Measurements from ENCODE around the gene RGS6. TPM values are rescaled to one million over a fixed set of nuclear protein-coding genes. Genes with fewer than 3 reads are reported as not detected.

The RGS6 gene
- total RNA-seq, 1 donor from 2014 or later = 0.34 TPM

DNA sequence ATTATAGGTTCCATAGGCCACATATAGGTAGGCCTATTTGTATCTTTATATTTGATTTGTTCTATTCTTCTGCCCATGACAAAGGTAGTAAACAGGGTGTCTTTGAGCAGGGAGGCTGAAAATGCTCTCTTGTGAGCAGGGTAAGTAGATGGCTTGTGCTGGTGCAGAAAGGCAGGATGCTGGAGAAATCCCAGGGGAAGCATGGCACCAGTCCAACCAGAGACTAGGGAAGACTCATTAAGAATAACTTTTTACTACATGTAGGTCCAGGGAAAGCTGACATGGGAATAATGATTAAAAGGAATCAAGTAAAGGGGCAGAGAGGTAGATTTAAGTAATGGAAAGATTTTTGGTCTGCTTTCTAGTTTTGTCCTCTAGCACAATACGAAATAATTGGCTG is 245.0 kb downstream of the RGS6 start:
- H3K27ac Mint-ChIP-seq (ENCODE audit: unreplicated experiment) = no peak overlapping the region
- H3K4me1 Mint-ChIP-seq (ENCODE audit: low read depth, unreplicated experiment) = no peaks in the 10 kb centered on the region
- Histone ChIP-seq H3K79me2 (ENCODE audit: insufficient read depth, low read length) (no peaks in the 10 kb centered on the region), H3K9ac (ENCODE audit: low read length) (no peak overlapping the region), H3K27me3 (ENCODE audit: insufficient read depth, low read length) (no peaks in the 10 kb centered on the region), H3K36me3 (ENCODE audit: insufficient read depth, low read length) (no peaks in the 10 kb centered on the region), H3K27ac (ENCODE audit: low read depth, low read length) (no peak overlapping the region), H4K20me1 (ENCODE audit: insufficient read depth, low read length) (no peaks in the 10 kb centered on the region), H3K4me2 (ENCODE audit: low read length) (no peak overlapping the region), H3K9me3 (ENCODE audit: insufficient read depth, low read depth, low read length) (peaks cover 2% of the 10 kb centered on the region), H2AFZ (ENCODE audit: low read depth, low read length) (no peak overlapping the region), H3K4me1 (ENCODE audit: insufficient read depth, low read length) (no peaks in the 10 kb centered on the region), H3K4me3 (ENCODE audit: insufficient read depth, low read depth, low read length) (no peak overlapping the region)
- no peak for DNase-seq (ENCODE audit: low read depth)
- no peaks in the 10 kb centered on the region for H3K36me3 Mint-ChIP-seq (ENCODE audit: low read depth, unreplicated experiment)
- H3K27me3 Mint-ChIP-seq (ENCODE audit: low read depth, unreplicated experiment) = peaks cover 4% of the 10 kb centered on the region
- TF ChIP-seq EZH2 (IDR thresholded peaks at IDR 0.05; ENCODE audit: insufficient read depth, low read length) = no peak
- TF ChIP-seq, protein P1, sequence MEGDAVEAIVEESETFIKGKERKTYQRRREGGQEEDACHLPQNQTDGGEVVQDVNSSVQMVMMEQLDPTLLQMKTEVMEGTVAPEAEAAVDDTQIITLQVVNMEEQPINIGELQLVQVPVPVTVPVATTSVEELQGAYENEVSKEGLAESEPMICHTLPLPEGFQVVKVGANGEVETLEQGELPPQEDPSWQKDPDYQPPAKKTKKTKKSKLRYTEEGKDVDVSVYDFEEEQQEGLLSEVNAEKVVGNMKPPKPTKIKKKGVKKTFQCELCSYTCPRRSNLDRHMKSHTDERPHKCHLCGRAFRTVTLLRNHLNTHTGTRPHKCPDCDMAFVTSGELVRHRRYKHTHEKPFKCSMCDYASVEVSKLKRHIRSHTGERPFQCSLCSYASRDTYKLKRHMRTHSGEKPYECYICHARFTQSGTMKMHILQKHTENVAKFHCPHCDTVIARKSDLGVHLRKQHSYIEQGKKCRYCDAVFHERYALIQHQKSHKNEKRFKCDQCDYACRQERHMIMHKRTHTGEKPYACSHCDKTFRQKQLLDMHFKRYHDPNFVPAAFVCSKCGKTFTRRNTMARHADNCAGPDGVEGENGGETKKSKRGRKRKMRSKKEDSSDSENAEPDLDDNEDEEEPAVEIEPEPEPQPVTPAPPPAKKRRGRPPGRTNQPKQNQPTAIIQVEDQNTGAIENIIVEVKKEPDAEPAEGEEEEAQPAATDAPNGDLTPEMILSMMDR (IDR thresholded peaks at IDR 0.05; ENCODE audit: insufficient read depth, low read depth, low read length) = no peak
- no peak overlapping the region for H3K4me3 Mint-ChIP-seq (ENCODE audit: unreplicated experiment)
- FAIRE-seq = no peak
- H3K9me3 Mint-ChIP-seq (ENCODE audit: unreplicated experiment) = peaks cover 6% of the 10 kb centered on the region

DNA sequence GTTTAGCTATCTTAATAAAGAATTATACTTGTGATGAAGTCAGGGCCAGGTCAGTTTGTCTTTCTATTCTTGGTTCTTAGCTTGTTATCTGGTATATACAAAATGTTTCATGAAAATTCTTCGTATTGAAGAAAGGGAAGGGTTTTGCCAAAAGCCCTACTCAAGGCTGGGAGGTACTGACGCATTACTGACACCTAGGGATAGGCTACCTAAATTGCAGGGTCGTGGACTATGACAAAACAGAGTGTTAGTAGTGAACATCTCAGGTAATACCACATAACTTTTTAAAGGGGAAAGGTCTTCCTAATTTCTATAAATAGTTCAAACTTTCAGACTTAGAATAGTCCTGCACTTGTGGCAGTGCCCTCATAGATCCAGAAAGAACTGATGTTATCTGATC is 246.3 kb downstream of the RGS6 start:
- H3K4me1 ChIP-seq (ENCODE audit: insufficient read depth, low read length) = no peaks in the 10 kb centered on the region
- no peaks in the 10 kb centered on the region for H3K79me2 ChIP-seq (ENCODE audit: insufficient read depth, low read length)
- no peak overlapping the region for H3K4me3 Mint-ChIP-seq (ENCODE audit: unreplicated experiment)
- TF ChIP-seq EZH2 (IDR thresholded peaks at IDR 0.05; ENCODE audit: insufficient read depth, low read length) = no peak
- TF ChIP-seq, protein P1 (IDR thresholded peaks at IDR 0.05; ENCODE audit: insufficient read depth, low read depth, low read length) = no peak
- no peak overlapping the region for H2AFZ ChIP-seq (ENCODE audit: low read depth, low read length)
- DNase-seq (ENCODE audit: low read depth) (no peak), FAIRE-seq (no peak)
- H3K27me3 Mint-ChIP-seq (ENCODE audit: low read depth, unreplicated experiment) = peaks cover 4% of the 10 kb centered on the region
- no peaks in the 10 kb centered on the region for H4K20me1 ChIP-seq (ENCODE audit: insufficient read depth, low read length)
- no peak overlapping the region for H3K4me3 ChIP-seq (ENCODE audit: insufficient read depth, low read depth, low read length)
- peaks cover 2% of the 10 kb centered on the region for H3K9me3 ChIP-seq (ENCODE audit: insufficient read depth, low read depth, low read length)
- H3K27me3 ChIP-seq (ENCODE audit: insufficient read depth, low read length) = no peaks in the 10 kb centered on the region
- no peaks in the 10 kb centered on the region for H3K36me3 Mint-ChIP-seq (ENCODE audit: low read depth, unreplicated experiment)
- no peak overlapping the region for H3K4me2 ChIP-seq (ENCODE audit: low read length)
- H3K27ac ChIP-seq (ENCODE audit: low read depth, low read length) = no peak overlapping the region
- H3K9me3 Mint-ChIP-seq (ENCODE audit: unreplicated experiment) = peaks cover 6% of the 10 kb centered on the region
- no peak overlapping the region for H3K9ac ChIP-seq (ENCODE audit: low read length)
- no peak overlapping the region for H3K27ac Mint-ChIP-seq (ENCODE audit: unreplicated experiment)
- H3K36me3 ChIP-seq (ENCODE audit: insufficient read depth, low read length) = no peaks in the 10 kb centered on the region
- H3K4me1 Mint-ChIP-seq (ENCODE audit: low read depth, unreplicated experiment) = no peaks in the 10 kb centered on the region

DNA sequence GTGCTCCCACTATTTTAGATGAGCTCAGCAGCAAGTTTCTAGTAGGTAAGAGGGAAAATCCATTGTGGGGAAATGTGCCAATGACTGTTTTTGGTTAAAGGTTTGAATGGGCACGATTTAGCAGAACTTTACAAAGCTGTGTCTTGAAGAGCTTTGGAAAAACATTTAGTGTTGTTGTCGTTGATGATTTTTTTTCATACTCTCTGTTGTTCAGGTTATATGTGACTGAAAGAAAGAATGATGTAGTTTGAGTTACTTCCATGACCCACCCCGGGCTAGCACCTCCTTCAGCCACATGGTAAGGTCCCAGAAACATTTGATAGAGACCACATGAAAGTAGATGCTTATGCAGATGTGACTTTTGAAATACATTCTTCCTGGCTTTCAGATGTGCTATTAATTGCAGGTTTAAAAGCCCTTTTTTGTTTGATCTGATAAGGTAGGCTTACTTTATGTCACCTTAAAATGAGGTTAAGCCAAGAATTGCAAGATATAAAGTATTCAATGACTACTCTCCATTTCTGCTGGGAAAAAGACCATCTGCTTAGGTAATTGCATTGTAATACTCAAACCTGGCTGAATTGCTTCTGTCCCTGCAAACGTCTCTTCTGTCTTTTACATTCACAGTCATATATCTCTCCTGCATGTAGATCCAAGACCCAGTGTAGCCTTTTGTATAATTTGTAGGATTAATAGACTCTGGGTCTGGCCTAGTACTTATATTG is 250.6 kb downstream of the RGS6 start:
- Histone ChIP-seq H3K4me3 (ENCODE audit: insufficient read depth, low read depth, low read length) (no peak overlapping the region), H3K4me1 (ENCODE audit: insufficient read depth, low read length) (no peaks in the 10 kb centered on the region), H3K36me3 (ENCODE audit: insufficient read depth, low read length) (no peaks in the 10 kb centered on the region), H3K27me3 (ENCODE audit: insufficient read depth, low read length) (no peaks in the 10 kb centered on the region), H4K20me1 (ENCODE audit: insufficient read depth, low read length) (no peaks in the 10 kb centered on the region), H3K4me2 (ENCODE audit: low read length) (no peak overlapping the region), H3K9ac (ENCODE audit: low read length) (no peak overlapping the region), H3K27ac (ENCODE audit: low read depth, low read length) (no peak overlapping the region), H3K9me3 (ENCODE audit: insufficient read depth, low read depth, low read length) (no peaks in the 10 kb centered on the region), H2AFZ (ENCODE audit: low read depth, low read length) (no peak overlapping the region), H3K79me2 (ENCODE audit: insufficient read depth, low read length) (no peaks in the 10 kb centered on the region)
- H3K27ac Mint-ChIP-seq (ENCODE audit: unreplicated experiment) = no peak overlapping the region
- no peaks in the 10 kb centered on the region for H3K36me3 Mint-ChIP-seq (ENCODE audit: low read depth, unreplicated experiment)
- peaks cover 4% of the 10 kb centered on the region for H3K27me3 Mint-ChIP-seq (ENCODE audit: low read depth, unreplicated experiment)
- FAIRE-seq = no peak
- TF ChIP-seq, protein P1 (IDR thresholded peaks at IDR 0.05; ENCODE audit: insufficient read depth, low read depth, low read length) = no peak
- H3K4me1 Mint-ChIP-seq (ENCODE audit: low read depth, unreplicated experiment) = no peaks in the 10 kb centered on the region
- no peak for DNase-seq (ENCODE audit: low read depth)
- H3K9me3 Mint-ChIP-seq (ENCODE audit: unreplicated experiment) = peaks cover 6% of the 10 kb centered on the region
- H3K4me3 Mint-ChIP-seq (ENCODE audit: unreplicated experiment) = no peak overlapping the region

Measured in astrocyte (in vitro differentiated cells and primary cell).